Activated B cell treated with CpG ODN at 0.5 μM for 24 hours (primary cell): ENCODE data around the gene BST1. TPM values are rescaled to one million over a fixed set of nuclear protein-coding genes. Genes with fewer than 3 reads are reported as not detected.

Source experiments
- ATAC-seq: fragments of 200-7000 bp; cut with Tn5 transposase; one replicate; pipeline ENCODE4 v1.10.0; 2021; ENCODE audit warnings: low read depth, mild to moderate bottlenecking, moderate library complexity
- CTCF ChIA-PET: fragments of 350-600 bp; sonication (Branson Sonifier 250); formaldehyde crosslinking; loops from one replicate; lab custom pipeline; 2021; ENCODE audit warnings: antibody characterized with exemption; lab: Charles Lee
- POLR2A ChIA-PET: fragments of 350-600 bp; sonication (Branson Sonifier 250); formaldehyde crosslinking; loops from one replicate; lab custom pipeline; 2021; ENCODE audit warnings: antibody characterized with exemption; lab: Charles Lee
- DNase-seq: peaks from one replicate; pipeline ENCODE4 v3.0.0; 2022
- H3K27ac Mint-ChIP-seq: one replicate; pipeline ENCODE4 v1.8.0; 2020; ENCODE audit warnings: mixed read lengths
- H3K27me3 Mint-ChIP-seq: one replicate; pipeline ENCODE4 v1.8.0; 2021; ENCODE audit warnings: mixed read lengths
- H3K36me3 Mint-ChIP-seq: one replicate; pipeline ENCODE4 v1.8.0; 2021; ENCODE audit warnings: low read depth, mixed read lengths
- H3K4me1 Mint-ChIP-seq: one replicate; pipeline ENCODE4 v1.8.0; 2021; ENCODE audit warnings: mixed read lengths
- H3K4me3 Mint-ChIP-seq: one replicate; pipeline ENCODE4 v1.8.0; 2020; ENCODE audit warnings: mild to moderate bottlenecking, mixed read lengths
- H3K9me3 Mint-ChIP-seq: one replicate; pipeline ENCODE4 v1.8.0; 2020; ENCODE audit warnings: mixed read lengths
- intact Hi-C: fragments of 100-400 bp; cut with micrococcal nuclease; formaldehyde crosslinking; loops from one replicate; pipeline ENCODE4 v1.15.1; 2024
- total RNA-seq: library from RNA; stranded (reverse); gene quantifications from 2 replicates; pipeline ENCODE4 v1.2.3, GENCODE V29; 2022
- TF ChIP-seq, protein P1 (sequence below): fragments of 200-600 bp; IDR thresholded peaks from one replicate; pipeline ENCODE4 v1.8.0; 2022; ENCODE audit warnings: antibody characterized with exemption, mild to moderate bottlenecking

Gene BST1
- total RNA-seq, 1 donor from 2014 or later = 0.49 TPM

DNA sequence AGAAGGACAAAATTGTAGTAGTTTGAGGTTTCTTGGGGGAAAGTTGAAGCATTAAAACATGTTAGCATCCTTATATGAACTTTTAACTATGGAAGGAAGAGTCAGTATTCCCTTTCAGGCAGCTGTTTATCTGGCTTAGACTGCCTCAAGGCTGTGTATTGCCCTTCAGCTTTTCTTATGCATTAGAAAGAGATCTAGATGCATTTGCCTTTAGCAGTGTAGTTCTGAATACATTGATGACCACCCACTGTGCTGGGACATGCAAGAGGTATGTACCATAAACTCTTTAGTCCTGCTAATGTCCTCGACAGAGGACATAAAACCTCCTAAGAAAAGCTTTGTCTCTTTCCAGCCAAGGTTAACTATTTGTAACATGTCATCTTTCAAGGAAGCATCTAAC lies 18.4 kb upstream of the BST1 start:
- Mint-ChIP-seq H3K4me1 (peaks cover 27% of the 10 kb centered on the region), H3K36me3 (peaks cover 39% of the 10 kb centered on the region), H3K9me3 (no peaks in the 10 kb centered on the region), H3K27me3 (no peaks in the 10 kb centered on the region), H3K27ac (no peak overlapping the region), H3K4me3 (no peak overlapping the region)
- DNase-seq = no peak
- POLR2A ChIA-PET = no interaction called here
- CTCF ChIA-PET = no interaction called here
- no peak for ATAC-seq
- intact Hi-C loops = loop anchor here (10.0 kb wide), 1 partner anchor 540 kb away; the partner anchor contains the start of gene TAPT1
- TF ChIP-seq, protein P1, sequence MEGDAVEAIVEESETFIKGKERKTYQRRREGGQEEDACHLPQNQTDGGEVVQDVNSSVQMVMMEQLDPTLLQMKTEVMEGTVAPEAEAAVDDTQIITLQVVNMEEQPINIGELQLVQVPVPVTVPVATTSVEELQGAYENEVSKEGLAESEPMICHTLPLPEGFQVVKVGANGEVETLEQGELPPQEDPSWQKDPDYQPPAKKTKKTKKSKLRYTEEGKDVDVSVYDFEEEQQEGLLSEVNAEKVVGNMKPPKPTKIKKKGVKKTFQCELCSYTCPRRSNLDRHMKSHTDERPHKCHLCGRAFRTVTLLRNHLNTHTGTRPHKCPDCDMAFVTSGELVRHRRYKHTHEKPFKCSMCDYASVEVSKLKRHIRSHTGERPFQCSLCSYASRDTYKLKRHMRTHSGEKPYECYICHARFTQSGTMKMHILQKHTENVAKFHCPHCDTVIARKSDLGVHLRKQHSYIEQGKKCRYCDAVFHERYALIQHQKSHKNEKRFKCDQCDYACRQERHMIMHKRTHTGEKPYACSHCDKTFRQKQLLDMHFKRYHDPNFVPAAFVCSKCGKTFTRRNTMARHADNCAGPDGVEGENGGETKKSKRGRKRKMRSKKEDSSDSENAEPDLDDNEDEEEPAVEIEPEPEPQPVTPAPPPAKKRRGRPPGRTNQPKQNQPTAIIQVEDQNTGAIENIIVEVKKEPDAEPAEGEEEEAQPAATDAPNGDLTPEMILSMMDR = no peak

DNA sequence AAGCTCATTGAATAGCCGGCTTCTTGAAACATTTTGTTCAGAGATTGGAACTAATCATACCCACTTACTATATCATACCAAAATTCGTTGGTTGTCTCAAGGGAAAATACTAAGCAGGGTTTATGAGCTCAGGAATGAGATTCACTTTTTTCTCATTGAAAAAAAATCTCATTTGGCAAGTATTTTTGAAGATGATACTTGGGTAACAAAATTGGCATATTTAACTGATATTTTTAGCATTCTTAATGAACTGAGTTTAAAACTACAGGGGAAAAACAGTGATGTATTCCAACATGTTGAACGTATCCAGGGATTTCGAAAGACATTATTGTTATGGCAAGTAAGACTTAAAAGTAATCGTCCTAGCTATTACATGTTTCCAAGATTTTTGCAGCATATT lies 14.8 kb upstream of the BST1 start:
- CTCF ChIA-PET = no interaction called here

DNA sequence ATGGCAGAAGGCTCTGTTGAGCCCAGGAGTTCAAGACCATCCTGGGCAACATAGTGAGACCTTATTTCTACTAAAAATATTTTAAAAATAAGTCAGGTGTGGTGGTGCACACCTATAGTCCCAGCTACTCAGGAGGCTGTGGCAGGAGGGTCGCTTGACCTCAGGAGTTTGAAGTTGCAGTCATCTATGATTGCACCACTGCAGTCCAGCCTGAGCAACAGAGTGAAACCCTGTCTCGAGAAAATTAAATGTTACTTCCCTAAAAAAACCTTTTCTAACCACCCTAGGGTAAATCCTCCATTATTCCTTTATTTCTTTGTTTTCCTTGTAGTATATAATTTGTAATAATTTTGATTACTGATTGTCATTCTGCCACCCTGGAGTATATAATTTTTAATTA lies 13.3 kb upstream of the BST1 start:
- Mint-ChIP-seq H3K4me3 (no peak overlapping the region), H3K27ac (no peak overlapping the region), H3K4me1 (peaks cover 2% of the 10 kb centered on the region), H3K27me3 (no peaks in the 10 kb centered on the region), H3K36me3 (peaks cover 30% of the 10 kb centered on the region), H3K9me3 (no peaks in the 10 kb centered on the region)
- ATAC-seq (no peak), DNase-seq (no peak)
- intact Hi-C loops = loop anchor here (10.0 kb wide), 1 partner anchor 535 kb away; the partner anchor contains the start of gene TAPT1
- ChIA-PET POLR2A (no interaction called here), CTCF (no interaction called here)
- TF ChIP-seq, protein P1 = no peak

More for the DNA sequence above, 14.8 kb upstream of the BST1 start:
- Mint-ChIP-seq H3K4me3 (no peak overlapping the region), H3K27ac (no peak overlapping the region), H3K36me3 (peaks cover 30% of the 10 kb centered on the region), H3K27me3 (no peaks in the 10 kb centered on the region), H3K4me1 (peaks cover 9% of the 10 kb centered on the region), H3K9me3 (no peaks in the 10 kb centered on the region)
- DNase-seq = no peak
- TF ChIP-seq, protein P1 = no peak
- intact Hi-C loops = loop anchor here (10.0 kb wide), 1 partner anchor 537 kb away; the partner anchor contains the start of gene TAPT1
- POLR2A ChIA-PET = interaction anchor here (1.3 kb wide), 1 partner anchor 36 kb away, joined by 4 read pairs; no protein-coding TSS in a partner anchor
- no peak for ATAC-seq

DNA sequence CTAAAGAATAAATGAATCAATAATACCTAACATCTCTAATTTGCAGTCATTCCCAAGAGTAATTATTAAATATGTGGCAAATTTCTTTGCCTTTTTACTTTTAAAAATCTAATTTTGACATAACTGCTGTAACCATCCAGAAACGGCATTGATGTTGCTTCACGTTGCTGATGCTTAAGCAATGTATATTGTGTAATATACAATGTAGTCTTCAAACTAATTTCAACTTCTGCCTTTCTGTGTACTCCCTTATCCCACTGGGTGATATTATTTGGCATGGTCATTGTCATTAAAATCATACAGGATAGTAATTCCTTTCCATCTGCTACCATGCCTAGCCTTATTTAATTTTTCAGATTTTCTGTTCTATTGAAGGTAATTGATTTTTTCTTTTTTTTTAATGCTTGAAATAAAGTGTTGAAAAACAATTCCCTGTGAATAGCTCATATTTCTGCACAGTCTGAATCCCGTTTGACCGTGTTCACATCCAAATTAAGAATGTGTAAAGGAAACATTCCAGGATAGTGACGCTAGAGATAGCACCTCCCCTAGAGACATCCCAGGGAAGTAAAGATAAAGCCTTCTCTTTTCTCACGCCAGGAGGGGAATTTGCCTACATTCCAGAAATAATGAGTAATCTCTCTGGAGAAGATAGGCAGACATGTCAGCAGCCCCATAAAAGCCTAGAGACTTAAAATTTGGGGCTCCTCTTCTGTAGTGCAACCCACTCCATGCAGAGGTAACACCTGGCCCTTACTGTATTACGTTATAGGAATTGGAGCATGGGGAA lies 12.7 kb upstream of the BST1 start:
- intact Hi-C loops = no loop called here
- TF ChIP-seq, protein P1 = no peak
- H3K27me3 Mint-ChIP-seq = no peaks in the 10 kb centered on the region
- no peak for DNase-seq
- ATAC-seq = no peak
- H3K4me1 Mint-ChIP-seq = peaks cover under 1% of the 10 kb centered on the region
- peaks cover 28% of the 10 kb centered on the region for H3K36me3 Mint-ChIP-seq
- no peak overlapping the region for H3K27ac Mint-ChIP-seq
- ChIA-PET CTCF (no interaction called here), POLR2A (no interaction called here)
- no peak overlapping the region for H3K4me3 Mint-ChIP-seq
- H3K9me3 Mint-ChIP-seq = no peaks in the 10 kb centered on the region

DNA sequence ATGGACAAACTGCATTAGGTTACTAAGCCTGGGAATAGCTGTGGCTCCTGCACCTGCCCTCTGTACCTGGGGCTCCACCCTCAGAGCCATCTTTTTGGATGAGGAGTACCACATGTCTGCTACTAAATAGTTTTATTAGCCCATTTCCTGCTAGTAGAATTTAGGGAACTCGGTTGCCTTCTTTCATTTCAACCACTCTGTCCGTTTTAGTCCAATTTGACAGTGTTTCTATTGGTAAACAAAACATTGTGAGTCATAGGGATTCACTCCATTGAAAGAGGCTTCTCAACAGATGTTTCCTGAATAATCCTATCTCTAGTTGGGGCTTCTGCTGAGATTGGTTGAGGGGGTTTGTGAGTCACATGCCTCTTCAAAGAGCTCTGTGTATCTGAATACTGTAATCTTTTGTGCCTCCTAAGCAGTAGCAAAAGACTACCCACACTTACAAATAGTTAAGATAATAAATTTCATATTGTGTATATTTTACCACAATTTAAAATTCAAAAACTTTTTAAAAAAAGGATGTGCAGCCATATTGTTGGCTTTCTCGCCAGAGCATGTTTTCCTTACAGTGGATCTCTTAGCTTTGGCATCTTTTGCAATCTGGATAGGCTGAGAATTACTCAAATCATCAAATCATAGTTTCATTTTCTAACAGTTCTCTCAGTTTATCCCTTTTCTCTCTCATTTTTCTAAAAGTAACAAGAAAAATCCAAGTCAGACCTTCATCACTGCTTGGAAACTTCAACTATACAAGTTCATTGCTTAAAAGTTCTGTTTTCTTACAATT lies 11.3 kb upstream of the BST1 start:
- no peaks in the 10 kb centered on the region for H3K4me1 Mint-ChIP-seq
- TF ChIP-seq, protein P1 = no peak
- peaks cover 22% of the 10 kb centered on the region for H3K36me3 Mint-ChIP-seq
- ATAC-seq (no peak), DNase-seq (no peak)
- no peak overlapping the region for H3K4me3 Mint-ChIP-seq
- intact Hi-C loops = no loop called here
- no peaks in the 10 kb centered on the region for H3K9me3 Mint-ChIP-seq
- ChIA-PET POLR2A (interaction anchor here (0.8 kb wide), 1 partner anchor 9 kb away, joined by 3 read pairs; no protein-coding TSS in a partner anchor), CTCF (no interaction called here)
- H3K27ac Mint-ChIP-seq = no peak overlapping the region
- no peaks in the 10 kb centered on the region for H3K27me3 Mint-ChIP-seq
